Measurements from ENCODE around the gene LSMEM2. TPM values are rescaled to one million over a fixed set of nuclear protein-coding genes. Genes with fewer than 3 reads are reported as not detected.

The LSMEM2 gene
- total and polyA plus RNA-seq, 11 donors, result 1.3 to 68.3 (median 29.7) TPM

DNA sequence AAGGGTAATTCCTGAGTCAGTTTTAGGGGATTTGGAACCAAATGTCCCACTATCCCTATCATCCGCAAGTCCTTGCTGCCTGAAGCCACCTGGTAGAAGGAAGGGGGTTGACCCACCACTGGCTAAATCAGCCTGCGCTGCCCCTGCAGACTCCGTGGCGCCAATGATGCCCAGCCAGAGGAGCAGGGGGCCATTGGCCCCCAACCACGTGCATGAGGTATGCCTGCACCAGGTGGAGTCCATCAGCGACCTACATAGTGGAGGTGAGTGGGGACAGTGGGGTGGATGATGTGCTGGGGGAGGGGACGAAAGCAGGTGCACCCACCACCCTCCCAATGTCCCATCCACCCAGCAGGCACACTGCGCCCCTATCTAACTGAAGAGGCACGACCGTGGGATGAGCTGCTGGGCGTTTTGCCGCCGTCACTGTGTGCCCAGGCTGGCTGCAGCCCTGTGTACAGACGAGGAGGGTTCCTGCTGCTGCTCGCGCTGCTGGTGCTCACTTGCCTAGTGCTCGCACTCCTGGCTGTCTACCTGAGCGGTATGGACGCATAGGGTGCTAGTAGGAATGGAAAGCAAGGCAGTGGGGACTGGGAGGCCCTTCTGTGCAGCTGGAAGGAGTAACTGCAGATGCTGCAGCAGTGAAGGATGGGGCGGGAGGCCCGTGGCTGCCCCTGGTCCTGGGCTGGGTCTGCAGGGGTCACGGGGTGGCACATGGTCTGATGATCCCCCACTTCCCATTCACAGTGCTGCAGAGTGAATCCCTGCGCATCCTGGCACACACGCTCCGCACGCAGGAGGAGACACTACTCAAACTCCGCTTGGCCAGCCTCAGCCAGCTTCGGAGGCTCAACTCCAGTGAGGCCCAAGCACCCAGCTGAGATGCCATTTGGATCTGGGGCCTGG lies 7.7 kb downstream of the LSMEM2 start:
- intact Hi-C loops (cut with DNase I), result no loop called here
- Histone ChIP-seq H3K9me3 (no peaks in the 10 kb centered on the region), H3K27me3 (no peaks in the 10 kb centered on the region), H3K27ac (peak overlapping the region; percentile 28 to 87 (median 76)), H3K4me3 (no peak overlapping the region), H3K36me3 (peaks cover 3 to 45% (median 31%) of the 10 kb centered on the region in 9 donors), H3K4me1 (peaks cover 4 to 54% (median 28%) of the 10 kb centered on the region in 12 donors)
- DNase-seq (peak in 2 of 5 donors; percentile 22 to 55), ATAC-seq (peak in 1 of 4 donors; percentile 1)
- TF ChIP-seq POLR2A (IDR thresholded peaks at IDR 0.05), result no peak
- TF ChIP-seq, protein P1, sequence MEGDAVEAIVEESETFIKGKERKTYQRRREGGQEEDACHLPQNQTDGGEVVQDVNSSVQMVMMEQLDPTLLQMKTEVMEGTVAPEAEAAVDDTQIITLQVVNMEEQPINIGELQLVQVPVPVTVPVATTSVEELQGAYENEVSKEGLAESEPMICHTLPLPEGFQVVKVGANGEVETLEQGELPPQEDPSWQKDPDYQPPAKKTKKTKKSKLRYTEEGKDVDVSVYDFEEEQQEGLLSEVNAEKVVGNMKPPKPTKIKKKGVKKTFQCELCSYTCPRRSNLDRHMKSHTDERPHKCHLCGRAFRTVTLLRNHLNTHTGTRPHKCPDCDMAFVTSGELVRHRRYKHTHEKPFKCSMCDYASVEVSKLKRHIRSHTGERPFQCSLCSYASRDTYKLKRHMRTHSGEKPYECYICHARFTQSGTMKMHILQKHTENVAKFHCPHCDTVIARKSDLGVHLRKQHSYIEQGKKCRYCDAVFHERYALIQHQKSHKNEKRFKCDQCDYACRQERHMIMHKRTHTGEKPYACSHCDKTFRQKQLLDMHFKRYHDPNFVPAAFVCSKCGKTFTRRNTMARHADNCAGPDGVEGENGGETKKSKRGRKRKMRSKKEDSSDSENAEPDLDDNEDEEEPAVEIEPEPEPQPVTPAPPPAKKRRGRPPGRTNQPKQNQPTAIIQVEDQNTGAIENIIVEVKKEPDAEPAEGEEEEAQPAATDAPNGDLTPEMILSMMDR (IDR thresholded peaks at IDR 0.05), result no peak
- WGBS, 4 donors, result 81 to 84% (median 83%) methylated on average over 26 to 28 of the region's 28 CpGs

DNA sequence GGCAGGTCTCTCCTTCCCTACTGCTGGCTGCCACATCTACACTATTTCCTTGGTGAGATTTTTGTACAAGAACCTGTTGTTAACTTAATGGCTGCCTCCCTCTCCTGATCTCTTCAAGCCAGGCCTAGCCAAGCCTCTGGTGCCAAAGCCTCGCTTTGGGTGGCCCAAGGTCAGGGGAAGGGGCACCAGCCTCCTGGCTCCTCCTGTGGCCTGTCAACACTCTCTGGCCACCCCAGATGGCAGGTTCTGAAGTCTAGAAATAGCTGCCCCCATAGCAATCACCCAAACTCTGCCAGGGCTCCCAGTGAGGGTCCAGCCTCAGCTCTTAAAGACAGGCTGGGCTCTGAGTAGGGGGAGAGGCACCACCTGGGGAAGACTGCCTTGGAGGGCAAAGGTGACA lies 8.4 kb downstream of the LSMEM2 start:
- Histone ChIP-seq H3K9me3 (no peaks in the 10 kb centered on the region), H3K27ac (peak overlapping the region; percentile 28 to 87 (median 76)), H3K36me3 (peaks cover 3 to 45% (median 31%) of the 10 kb centered on the region in 9 donors), H3K27me3 (no peaks in the 10 kb centered on the region), H3K4me1 (peaks cover 4 to 53% (median 29%) of the 10 kb centered on the region in 12 donors), H3K4me3 (no peak overlapping the region)
- TF ChIP-seq, protein P1 (IDR thresholded peaks at IDR 0.05), result no peak
- no peak for TF ChIP-seq POLR2A (IDR thresholded peaks at IDR 0.05)
- WGBS, 4 donors, result 46 to 65% (median 48%) methylated on average over 1 of the region's 1 CpG; no CpG with 5 or more reads in 1 of the 4 donors
- peak; percentile 54 to 85 (median 70) for DNase-seq
- intact Hi-C loops (cut with DNase I), result no loop called here
- ATAC-seq, result peak; percentile 35 to 74 (median 55)

DNA sequence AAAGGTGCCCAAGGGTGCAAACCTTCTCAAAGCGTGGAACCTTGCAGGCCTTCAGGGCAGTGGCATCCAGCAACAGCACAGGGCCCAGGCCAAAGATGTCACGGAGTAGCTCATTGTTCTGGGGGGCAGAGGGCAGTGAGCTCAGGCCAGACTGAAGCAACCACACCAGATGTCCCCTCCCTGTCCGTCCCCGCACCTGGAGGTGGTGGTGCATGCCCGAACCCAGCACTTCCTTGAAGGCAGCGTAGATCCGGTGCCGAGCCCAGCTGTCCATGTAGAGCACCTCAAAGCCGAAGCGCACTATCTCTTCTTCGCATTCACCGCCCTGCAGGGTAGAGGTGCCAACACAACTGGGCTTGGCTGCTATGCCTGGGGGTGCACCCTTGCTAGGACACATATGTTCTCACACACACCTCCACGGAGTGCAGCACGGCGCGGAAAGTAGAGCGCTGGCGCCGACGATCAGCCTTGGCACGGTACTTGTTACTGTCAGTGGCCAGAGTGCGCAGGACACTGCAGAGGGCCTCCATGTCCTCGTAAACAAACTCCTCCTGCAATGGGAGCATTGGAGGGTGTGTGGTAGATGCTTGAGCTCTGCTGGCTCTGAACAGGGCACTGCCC lies 9.6 kb downstream of the LSMEM2 start:
- WGBS, 4 donors, result 80 to 93% (median 91%) methylated on average over 21 to 23 of the region's 23 CpGs
- Histone ChIP-seq H3K4me3 (no peak overlapping the region), H3K27ac (peak overlapping the region in 7 of 12 donors; percentile 28 to 87 (median 80)), H3K27me3 (no peaks in the 10 kb centered on the region), H3K36me3 (peaks cover 3 to 45% (median 31%) of the 10 kb centered on the region in 9 donors), H3K4me1 (peaks cover 4 to 63% (median 38%) of the 10 kb centered on the region in 12 donors), H3K9me3 (no peaks in the 10 kb centered on the region)
- TF ChIP-seq POLR2A (IDR thresholded peaks at IDR 0.05), result no peak
- TF ChIP-seq, protein P1 (IDR thresholded peaks at IDR 0.05), result no peak
- DNase-seq (peak in 2 of 5 donors; percentile 8 to 33), ATAC-seq (no peak)
- intact Hi-C loops (cut with DNase I), result no loop called here

DNA sequence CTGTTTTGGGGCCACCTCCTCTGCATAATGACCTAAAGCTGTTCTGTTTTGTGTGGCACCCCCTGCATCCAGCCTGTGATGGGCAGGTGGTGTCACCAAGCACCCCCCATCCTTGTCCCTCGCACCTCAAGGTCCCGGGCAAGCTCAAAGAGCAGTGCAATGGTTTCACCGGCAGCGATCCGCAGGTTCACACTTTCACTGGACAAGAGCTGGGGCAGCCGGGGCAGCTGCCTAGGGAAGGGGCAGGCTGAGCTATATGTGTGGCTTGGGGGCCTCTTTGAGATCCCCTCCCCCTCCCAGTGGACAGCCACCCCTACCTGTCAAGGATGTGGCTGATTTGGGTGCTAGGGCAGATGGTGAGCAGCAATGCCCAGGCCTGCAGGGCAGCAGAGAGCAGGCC lies 10.2 kb downstream of the LSMEM2 start:
- peak overlapping the region in 2 of 12 donors; percentile 80 to 81 for H3K27ac ChIP-seq
- H3K9me3 ChIP-seq, result no peaks in the 10 kb centered on the region
- peaks cover 3 to 45% (median 31%) of the 10 kb centered on the region in 9 donors for H3K36me3 ChIP-seq
- DNase-seq (peak in 1 of 5 donors; percentile 52), ATAC-seq (no peak)
- TF ChIP-seq, protein P1 (IDR thresholded peaks at IDR 0.05), result no peak
- no peak for TF ChIP-seq POLR2A (IDR thresholded peaks at IDR 0.05)
- 92 to 95% (median 93%) methylated on average over 5 to 6 of the region's 6 CpGs for WGBS, 4 donors
- peaks cover 4 to 65% (median 38%) of the 10 kb centered on the region in 12 donors for H3K4me1 ChIP-seq
- H3K27me3 ChIP-seq, result no peaks in the 10 kb centered on the region
- H3K4me3 ChIP-seq, result no peak overlapping the region
- intact Hi-C loops (cut with DNase I), result no loop called here
